Suprapubic skin (tissue), 4 donors: Measurements from ENCODE around the gene CCSER1. TPM values are rescaled to one million over a fixed set of nuclear protein-coding genes. Genes with fewer than 3 reads are reported as not detected.

Experiments
- DNase-seq, 2 donors: peaks; one replicate each; pipeline ENCODE4 v3.0.0-alpha.2; 2019; ENCODE audit warnings: low spot score in 2 of 2
- H3K27ac ChIP-seq: fragments of 200-600 bp; sonication (generic); one replicate; pipeline ENCODE4 v1.5.1; 2019
- H3K27me3 ChIP-seq: fragments of 200-600 bp; sonication (generic); one replicate; pipeline ENCODE4 v1.5.1; 2019
- H3K36me3 ChIP-seq: fragments of 200-600 bp; sonication (generic); one replicate; pipeline ENCODE4 v1.5.1; 2019
- H3K4me1 ChIP-seq: fragments of 200-600 bp; sonication (generic); one replicate; pipeline ENCODE4 v1.5.1; 2019
- H3K4me3 ChIP-seq: fragments of 200-600 bp; sonication (generic); one replicate; pipeline ENCODE4 v1.5.1; 2019; ENCODE audit warnings: mild to moderate bottlenecking
- H3K9me3 ChIP-seq: fragments of 200-600 bp; sonication (generic); one replicate; pipeline ENCODE4 v1.5.1; 2019
- EP300 ChIP-seq: sonication (generic); formaldehyde crosslinking; IDR thresholded peaks from one replicate; pipeline ENCODE4 v1.6.1; 2017; ENCODE audit warnings: antibody characterized with exemption
- POLR2A ChIP-seq, 2 donors: fragments of 450-650 bp; IDR thresholded peaks; one replicate each; pipeline ENCODE4 v1.6.1; 2017; ENCODE audit warnings: antibody characterized with exemption in 2 of 2, mild to moderate bottlenecking in 2 of 2, moderate library complexity in 2 of 2
- POLR2AphosphoS5 ChIP-seq, 3 donors: sonication (generic); formaldehyde crosslinking; IDR thresholded peaks; one replicate each; pipeline ENCODE4 v1.6.1; 2017; ENCODE audit warnings: antibody characterized with exemption in 3 of 3
- WGBS: methylation state at CpG from one replicate; pipeline ENCODE4 v1.1.5; 2018; 5-methylcytosine and 5-hydroxymethylcytosine counted together
- total RNA-seq, 4 donors: library from RNA; depleted of rRNA; stranded (reverse); fragments of >200 nt; gene quantifications; one replicate each; pipeline ENCODE4 v1.1.0, GENCODE V29; 2016
- TF ChIP-seq, protein P1 (sequence below), 2 donors: fragments of 200-600 bp in 1 of 2; fragments of 450-650 bp in 1 of 2; sonication (generic) in 1 of 2; IDR thresholded peaks; one replicate each; pipeline ENCODE4 v1.5.1; 2016 to 2019; ENCODE audit warnings: antibody characterized with exemption in 2 of 2, mild to moderate bottlenecking in 1 of 2, moderate library complexity in 1 of 2

The CCSER1 gene
- total RNA-seq, 4 donors from 2014 or later: 6.7 to 39.5 (median 11.8) TPM

DNA sequence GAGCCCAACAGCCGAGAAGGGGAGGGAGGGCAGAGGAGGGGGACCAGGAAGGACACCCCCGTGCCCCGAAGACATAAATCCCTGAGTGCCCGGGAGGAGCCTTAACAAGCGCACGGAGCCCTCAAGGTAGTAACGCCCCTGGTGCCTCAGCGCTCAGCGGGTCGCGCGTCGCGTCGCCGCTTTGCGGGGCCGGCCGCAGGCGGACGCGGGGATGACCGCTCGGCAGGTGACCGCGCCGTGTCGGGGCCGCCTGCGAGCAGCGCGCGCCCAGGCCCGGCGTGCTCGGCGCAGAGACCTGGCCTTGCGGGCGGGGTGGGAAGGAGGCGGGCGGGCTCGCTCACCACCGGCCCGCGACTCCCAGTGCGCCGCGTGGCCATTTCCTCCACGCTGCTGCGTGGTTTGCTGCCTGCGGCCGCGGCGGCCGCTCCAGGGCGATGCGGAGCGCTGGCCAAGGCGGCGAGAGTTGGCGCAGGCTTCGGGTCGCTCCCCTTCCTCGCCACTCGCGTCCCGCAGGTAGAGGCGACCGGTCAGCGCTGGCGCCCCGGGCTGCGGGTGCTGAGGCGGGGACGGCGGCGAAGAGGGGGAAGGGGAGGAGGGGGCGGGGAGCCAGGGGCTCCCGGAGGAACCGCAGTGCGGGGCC, 632 bp downstream of the CCSER1 start:
- no peak for DNase-seq
- no CpG with 5 or more reads among the region's 81 CpGs for WGBS
- TF ChIP-seq POLR2AphosphoS5 (IDR thresholded peaks at IDR 0.05) (no peak), EP300 (no peak), POLR2A (IDR thresholded peaks at IDR 0.05) (no peak)
- TF ChIP-seq, protein P1, sequence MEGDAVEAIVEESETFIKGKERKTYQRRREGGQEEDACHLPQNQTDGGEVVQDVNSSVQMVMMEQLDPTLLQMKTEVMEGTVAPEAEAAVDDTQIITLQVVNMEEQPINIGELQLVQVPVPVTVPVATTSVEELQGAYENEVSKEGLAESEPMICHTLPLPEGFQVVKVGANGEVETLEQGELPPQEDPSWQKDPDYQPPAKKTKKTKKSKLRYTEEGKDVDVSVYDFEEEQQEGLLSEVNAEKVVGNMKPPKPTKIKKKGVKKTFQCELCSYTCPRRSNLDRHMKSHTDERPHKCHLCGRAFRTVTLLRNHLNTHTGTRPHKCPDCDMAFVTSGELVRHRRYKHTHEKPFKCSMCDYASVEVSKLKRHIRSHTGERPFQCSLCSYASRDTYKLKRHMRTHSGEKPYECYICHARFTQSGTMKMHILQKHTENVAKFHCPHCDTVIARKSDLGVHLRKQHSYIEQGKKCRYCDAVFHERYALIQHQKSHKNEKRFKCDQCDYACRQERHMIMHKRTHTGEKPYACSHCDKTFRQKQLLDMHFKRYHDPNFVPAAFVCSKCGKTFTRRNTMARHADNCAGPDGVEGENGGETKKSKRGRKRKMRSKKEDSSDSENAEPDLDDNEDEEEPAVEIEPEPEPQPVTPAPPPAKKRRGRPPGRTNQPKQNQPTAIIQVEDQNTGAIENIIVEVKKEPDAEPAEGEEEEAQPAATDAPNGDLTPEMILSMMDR (IDR thresholded peaks at IDR 0.05): no peak
- H3K27me3 ChIP-seq: peaks cover 2% of the 10 kb centered on the region
- peak overlapping the region; percentile 84 for H3K4me3 ChIP-seq
- peaks cover 16% of the 10 kb centered on the region for H3K4me1 ChIP-seq
- H3K27ac ChIP-seq: peak overlapping the region; percentile 81
- no peaks in the 10 kb centered on the region for H3K9me3 ChIP-seq
- no peaks in the 10 kb centered on the region for H3K36me3 ChIP-seq

DNA sequence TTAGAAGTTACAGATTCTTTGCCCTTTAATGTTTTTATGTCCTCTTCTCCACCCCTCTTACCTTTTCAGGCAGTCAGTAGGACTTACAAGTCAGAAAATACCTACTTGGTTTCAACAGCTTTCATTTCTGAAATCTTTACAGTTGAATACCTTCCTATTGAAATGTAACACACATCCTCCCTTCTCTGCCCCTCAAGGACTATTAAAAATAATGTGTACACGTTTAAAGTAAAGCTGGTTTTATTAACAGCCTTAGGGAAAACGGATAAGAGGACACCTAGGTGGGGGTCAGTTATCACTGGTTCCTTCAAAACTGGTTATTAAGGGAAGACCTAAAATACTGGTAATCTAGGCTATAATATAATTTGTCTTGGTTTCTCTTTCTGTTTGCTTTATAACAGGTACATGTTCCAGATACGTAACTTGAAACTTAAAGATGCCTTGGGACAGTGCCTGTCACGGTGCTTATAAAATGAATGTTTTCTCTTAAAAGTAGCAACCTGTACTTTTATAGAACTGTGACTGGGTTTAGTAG, 1.8 kb downstream of the CCSER1 start:
- H3K4me1 ChIP-seq: peaks cover 16% of the 10 kb centered on the region
- peaks cover 2% of the 10 kb centered on the region for H3K27me3 ChIP-seq
- H3K9me3 ChIP-seq: no peaks in the 10 kb centered on the region
- no peak for DNase-seq
- TF ChIP-seq EP300 (no peak), POLR2A (IDR thresholded peaks at IDR 0.05) (no peak), POLR2AphosphoS5 (IDR thresholded peaks at IDR 0.05) (no peak)
- TF ChIP-seq, protein P1 (IDR thresholded peaks at IDR 0.05): no peak
- H3K27ac ChIP-seq: peak overlapping the region; percentile 81
- H3K36me3 ChIP-seq: no peaks in the 10 kb centered on the region
- WGBS: 39% methylated on average over 4 of the region's 4 CpGs
- H3K4me3 ChIP-seq: peak overlapping the region; percentile 84

GRCh38 chr4:90130076-90130475, 2.9 kb downstream of the CCSER1 start:
- no peak for TF ChIP-seq POLR2AphosphoS5 (IDR thresholded peaks at IDR 0.05)
- TF ChIP-seq, protein P1 (IDR thresholded peaks at IDR 0.05): no peak
- TF ChIP-seq POLR2A (IDR thresholded peaks at IDR 0.05): no peak
- no peak for TF ChIP-seq EP300
- peaks cover 2% of the 10 kb centered on the region for H3K27me3 ChIP-seq
- peaks cover 16% of the 10 kb centered on the region for H3K4me1 ChIP-seq
- WGBS: 64% methylated on average over 5 of the region's 5 CpGs
- H3K27ac ChIP-seq: no peak overlapping the region
- no peaks in the 10 kb centered on the region for H3K9me3 ChIP-seq
- H3K4me3 ChIP-seq: no peak overlapping the region
- no peaks in the 10 kb centered on the region for H3K36me3 ChIP-seq
- no peak for DNase-seq

- Histone ChIP-seq H3K27ac (no peak overlapping the region), H3K4me3 (no peak overlapping the region), H3K36me3 (no peaks in the 10 kb centered on the region), H3K9me3 (no peaks in the 10 kb centered on the region), H3K4me1 (no peaks in the 10 kb centered on the region), H3K27me3 (no peaks in the 10 kb centered on the region)
- DNase-seq: no peak
- 51% methylated on average over 4 of the region's 4 CpGs for WGBS
- TF ChIP-seq POLR2AphosphoS5 (IDR thresholded peaks at IDR 0.05) (no peak), EP300 (no peak), POLR2A (IDR thresholded peaks at IDR 0.05) (no peak)
- TF ChIP-seq, protein P1 (IDR thresholded peaks at IDR 0.05): no peak
Measured at GRCh38 chr4:90137555-90137954, 10.4 kb downstream of the CCSER1 start.

DNA sequence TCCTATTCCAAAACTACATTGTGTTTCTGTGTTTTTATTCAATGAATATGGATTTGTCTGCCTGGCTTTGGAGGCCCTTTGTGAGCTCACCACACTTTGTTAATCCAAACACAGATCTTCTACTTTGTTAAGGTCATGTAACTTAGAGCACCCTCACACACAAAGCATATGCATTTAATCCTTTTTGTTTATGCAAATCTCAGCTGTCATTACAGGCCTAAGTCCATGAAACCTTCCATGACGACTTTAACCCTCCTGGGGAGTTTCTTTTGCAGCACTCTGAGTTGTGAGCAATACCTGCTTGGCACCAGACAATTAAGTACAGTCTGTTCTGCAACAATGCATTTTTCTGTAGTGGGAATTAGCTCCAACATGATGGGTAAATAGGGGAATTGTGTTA, 14.9 kb downstream of the CCSER1 start:
- H3K9me3 ChIP-seq: no peaks in the 10 kb centered on the region
- no peaks in the 10 kb centered on the region for H3K36me3 ChIP-seq
- TF ChIP-seq EP300 (no peak), POLR2A (IDR thresholded peaks at IDR 0.05) (no peak), POLR2AphosphoS5 (IDR thresholded peaks at IDR 0.05) (no peak)
- TF ChIP-seq, protein P1 (IDR thresholded peaks at IDR 0.05): no peak
- no peak for DNase-seq
- WGBS: 28% methylated on average over 1 of the region's 1 CpG
- H3K27me3 ChIP-seq: no peaks in the 10 kb centered on the region
- H3K4me1 ChIP-seq: no peaks in the 10 kb centered on the region
- no peak overlapping the region for H3K4me3 ChIP-seq
- no peak overlapping the region for H3K27ac ChIP-seq
